ENCODE data around the gene PSMD12. TPM values are rescaled to one million over a fixed set of nuclear protein-coding genes. Genes with fewer than 3 reads are reported as not detected.

PSMD12 gene
- total and polyA plus RNA-seq, 7 experiments from 2014 or later = 30.4 to 54.4 (median 37.1) TPM

GRCh38 chr17:67376737-67377487, 10.5 kb upstream of the PSMD12 start, which contains the start of gene PITPNC1:
PITPNC1 (plus strand) TSS chr17:67377281.
- intact Hi-C loops (cut with micrococcal nuclease) = loop anchor here (1.0 to 10.0 kb wide), 9 partner anchors 11 to 1172 kb away; partner anchors contain the start of genes BPTF (in 1 of the 2), KPNA2 (in 1 of the 2), PRKAR1A (in 1 of the 2) and PSMD12 (in 1 of the 2)
- peak within 1 kb of the TSS; percentile 86 for H3K27ac ChIP-seq (ENCODE audit: low read depth, low read length)
- peaks cover 17 to 33% of the 10 kb centered on the region in 2 donors for H3K4me1 ChIP-seq (ENCODE audit: control insufficient read depth in 2 of 2, insufficient read depth in 2 of 2, low read length in 2 of 2)
- ATAC-seq (peak; percentile 82), DNase-seq (peak; percentile 79 to 89 (median 88))
- no peaks in the 10 kb centered on the region for H3K27me3 Mint-ChIP-seq
- no peaks in the 10 kb centered on the region for H3K9me3 Mint-ChIP-seq
- H3K36me3 Mint-ChIP-seq = peaks cover 0 to 12% (median 4%) of the 10 kb centered on the region in 5 donors
- no peaks in the 10 kb centered on the region for H3K27me3 ChIP-seq (ENCODE audit: control insufficient read depth in 2 of 2, insufficient read depth in 2 of 2, low read length in 2 of 2)
- peak within 1 kb of the TSS; percentile 92 for H3K4me3 ChIP-seq (ENCODE audit: low read length)
- peak within 1 kb of the TSS; percentile 84 to 98 (median 92) for H3K27ac Mint-ChIP-seq
- no peaks in the 10 kb centered on the region for H3K9me3 ChIP-seq (ENCODE audit: control insufficient read depth in 2 of 3, low read length in 3 of 3)
- POLR2A ChIA-PET = interaction anchor here (0.7 to 10.5 kb wide), 18 partner anchors 10 to 313 kb away, joined by 3 to 176 read pairs (median 6); partner anchors contain the start of gene PSMD12
- H3K4me3 Mint-ChIP-seq = peak within 1 kb of the TSS; percentile 86 to 99 (median 93)
- CTCF ChIA-PET = interaction anchor here (0.8 to 9.6 kb wide), 15 partner anchors 11 to 320 kb away, joined by 3 to 180 read pairs (median 9); no protein-coding TSS in a partner anchor
- peaks cover 0 to 10% (median 0%) of the 10 kb centered on the region in 3 experiments for H3K36me3 ChIP-seq (ENCODE audit: control insufficient read depth in 2 of 3, insufficient read depth in 3 of 3, low read length in 3 of 3)
- H3K4me1 Mint-ChIP-seq = peaks cover 26 to 49% (median 38%) of the 10 kb centered on the region in 7 donors

GRCh38 chr17:67376415-67376736, 10.0 kb upstream of the PSMD12 start:
- no peaks in the 10 kb centered on the region for H3K27me3 ChIP-seq (ENCODE audit: control insufficient read depth in 2 of 2, insufficient read depth in 2 of 2, low read length in 2 of 2)
- H3K36me3 ChIP-seq (ENCODE audit: control insufficient read depth in 2 of 3, insufficient read depth in 3 of 3, low read length in 3 of 3) = peaks cover 0 to 10% (median 0%) of the 10 kb centered on the region in 3 experiments
- no peak for ATAC-seq
- H3K27ac ChIP-seq (ENCODE audit: low read depth, low read length) = peak overlapping the region; percentile 86
- no peak for DNase-seq
- no peaks in the 10 kb centered on the region for H3K9me3 Mint-ChIP-seq
- H3K27ac Mint-ChIP-seq = peak overlapping the region; percentile 83 to 98 (median 92)
- intact Hi-C loops (cut with micrococcal nuclease) = loop anchor here in 1 of 2 donors (5.0 to 10.0 kb wide), 4 partner anchors 661 to 1172 kb away; partner anchors contain the start of genes KPNA2 and PRKAR1A
- POLR2A ChIA-PET = interaction anchor here (0.7 to 10.5 kb wide), 12 partner anchors 10 to 314 kb away, joined by 3 to 176 read pairs (median 4); partner anchors contain the start of gene PSMD12
- H3K4me3 ChIP-seq (ENCODE audit: low read length) = peak overlapping the region; percentile 92
- no peaks in the 10 kb centered on the region for H3K27me3 Mint-ChIP-seq
- peaks cover 0 to 10% (median 0%) of the 10 kb centered on the region in 5 donors for H3K36me3 Mint-ChIP-seq
- CTCF ChIA-PET = interaction anchor here (0.6 to 9.6 kb wide), 17 partner anchors 11 to 337 kb away, joined by 3 to 180 read pairs (median 7); no protein-coding TSS in a partner anchor
- peak overlapping the region; percentile 85 to 95 (median 92) for H3K4me3 Mint-ChIP-seq
- no peaks in the 10 kb centered on the region for H3K9me3 ChIP-seq (ENCODE audit: control insufficient read depth in 2 of 3, low read length in 3 of 3)
- H3K4me1 ChIP-seq (ENCODE audit: control insufficient read depth in 2 of 2, insufficient read depth in 2 of 2, low read length in 2 of 2) = peaks cover 17 to 29% of the 10 kb centered on the region in 2 donors
- peaks cover 23 to 43% (median 34%) of the 10 kb centered on the region in 7 donors for H3K4me1 Mint-ChIP-seq

- peak overlapping the region in 7 of 9 donors; percentile 13 to 98 (median 92) for H3K27ac Mint-ChIP-seq
These were observed 9.3 kb upstream of the PSMD12 start for GRCh38 chr17:67375716-67376115.

DNA sequence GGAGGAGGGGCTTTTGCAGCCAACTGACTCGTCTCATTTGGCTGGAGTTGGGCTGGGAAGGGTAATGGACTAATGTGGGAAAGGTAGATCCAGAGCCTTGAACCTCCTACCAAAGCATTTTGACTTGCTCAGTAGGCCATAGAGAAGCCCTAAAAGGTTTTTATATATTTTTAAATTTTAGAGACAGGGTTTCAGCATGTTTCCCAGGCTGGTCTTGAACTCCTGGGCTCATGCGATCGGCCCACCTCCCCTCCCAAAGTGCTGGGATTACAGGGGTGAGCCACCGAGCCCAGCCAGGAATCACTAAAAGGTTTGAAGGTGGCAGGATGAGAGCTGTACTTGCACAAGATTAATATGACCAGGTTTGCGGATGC, 8.7 kb upstream of the PSMD12 start:
- ATAC-seq (no peak), DNase-seq (no peak)
- peaks cover 17 to 22% of the 10 kb centered on the region in 2 donors for H3K4me1 ChIP-seq (ENCODE audit: control insufficient read depth in 2 of 2, insufficient read depth in 2 of 2, low read length in 2 of 2)
- peaks cover 0 to 10% (median 0%) of the 10 kb centered on the region in 3 experiments for H3K36me3 ChIP-seq (ENCODE audit: control insufficient read depth in 2 of 3, insufficient read depth in 3 of 3, low read length in 3 of 3)
- no peak overlapping the region for H3K4me3 ChIP-seq (ENCODE audit: low read length)
- H3K4me3 Mint-ChIP-seq = peak overlapping the region in 9 of 10 donors; percentile 35 to 95 (median 68)
- POLR2A ChIA-PET = interaction anchor here (0.9 to 10.5 kb wide), 9 partner anchors 8 to 325 kb away, joined by 3 to 176 read pairs (median 5); partner anchors contain the start of gene PSMD12
- H3K36me3 Mint-ChIP-seq = peaks cover 0 to 10% (median 0%) of the 10 kb centered on the region in 5 donors
- H3K27me3 ChIP-seq (ENCODE audit: control insufficient read depth in 2 of 2, insufficient read depth in 2 of 2, low read length in 2 of 2) = no peaks in the 10 kb centered on the region
- no peaks in the 10 kb centered on the region for H3K9me3 Mint-ChIP-seq
- no peaks in the 10 kb centered on the region for H3K9me3 ChIP-seq (ENCODE audit: control insufficient read depth in 2 of 3, low read length in 3 of 3)
- intact Hi-C loops (cut with micrococcal nuclease) = loop anchor here (2.0 to 10.0 kb wide), 5 partner anchors 342 to 1170 kb away; partner anchors contain the start of genes KPNA2 (in 1 of the 2), NOL11 (in 1 of the 2) and PRKAR1A (in 1 of the 2)
- H3K4me1 Mint-ChIP-seq = peaks cover 24 to 37% (median 29%) of the 10 kb centered on the region in 7 donors
- H3K27ac Mint-ChIP-seq = peak overlapping the region in 7 of 9 donors; percentile 41 to 89 (median 64)
- CTCF ChIA-PET = interaction anchor here (0.6 to 9.6 kb wide), 26 partner anchors 8 to 348 kb away, joined by 3 to 180 read pairs (median 4); partner anchors contain the start of genes NOL11 and PSMD12
- no peak overlapping the region for H3K27ac ChIP-seq (ENCODE audit: low read depth, low read length)
- H3K27me3 Mint-ChIP-seq = no peaks in the 10 kb centered on the region

More at GRCh38 chr17:67375716-67376115, 9.3 kb upstream of the PSMD12 start:
- Histone ChIP-seq H3K36me3 (ENCODE audit: control insufficient read depth in 2 of 3, insufficient read depth in 3 of 3, low read length in 3 of 3) (peaks cover 0 to 10% (median 0%) of the 10 kb centered on the region in 3 experiments), H3K9me3 (ENCODE audit: control insufficient read depth in 2 of 3, low read length in 3 of 3) (no peaks in the 10 kb centered on the region), H3K4me1 (ENCODE audit: control insufficient read depth in 2 of 2, insufficient read depth in 2 of 2, low read length in 2 of 2) (peaks cover 17 to 28% of the 10 kb centered on the region in 2 donors), H3K27ac (ENCODE audit: low read depth, low read length) (no peak overlapping the region), H3K27me3 (ENCODE audit: control insufficient read depth in 2 of 2, insufficient read depth in 2 of 2, low read length in 2 of 2) (no peaks in the 10 kb centered on the region), H3K4me3 (ENCODE audit: low read length) (no peak overlapping the region)
- ATAC-seq (no peak), DNase-seq (no peak)
- Mint-ChIP-seq H3K36me3 (peaks cover 0 to 10% (median 0%) of the 10 kb centered on the region in 5 donors), H3K4me3 (peak overlapping the region; percentile 12 to 95 (median 88)), H3K9me3 (no peaks in the 10 kb centered on the region), H3K4me1 (peaks cover 23 to 43% (median 34%) of the 10 kb centered on the region in 7 donors), H3K27me3 (no peaks in the 10 kb centered on the region)
- ChIA-PET CTCF (interaction anchor here (0.6 to 9.6 kb wide), 23 partner anchors 9 to 338 kb away, joined by 3 to 180 read pairs (median 5); partner anchors contain the start of gene PSMD12), POLR2A (interaction anchor here (0.6 to 10.5 kb wide), 17 partner anchors 9 to 314 kb away, joined by 3 to 176 read pairs (median 4); partner anchors contain the start of gene PSMD12)
- intact Hi-C loops (cut with micrococcal nuclease) = loop anchor here (2.0 to 10.0 kb wide), 5 partner anchors 341 to 1171 kb away; partner anchors contain the start of genes KPNA2 (in 1 of the 2), NOL11 (in 1 of the 2) and PRKAR1A (in 1 of the 2)

DNA sequence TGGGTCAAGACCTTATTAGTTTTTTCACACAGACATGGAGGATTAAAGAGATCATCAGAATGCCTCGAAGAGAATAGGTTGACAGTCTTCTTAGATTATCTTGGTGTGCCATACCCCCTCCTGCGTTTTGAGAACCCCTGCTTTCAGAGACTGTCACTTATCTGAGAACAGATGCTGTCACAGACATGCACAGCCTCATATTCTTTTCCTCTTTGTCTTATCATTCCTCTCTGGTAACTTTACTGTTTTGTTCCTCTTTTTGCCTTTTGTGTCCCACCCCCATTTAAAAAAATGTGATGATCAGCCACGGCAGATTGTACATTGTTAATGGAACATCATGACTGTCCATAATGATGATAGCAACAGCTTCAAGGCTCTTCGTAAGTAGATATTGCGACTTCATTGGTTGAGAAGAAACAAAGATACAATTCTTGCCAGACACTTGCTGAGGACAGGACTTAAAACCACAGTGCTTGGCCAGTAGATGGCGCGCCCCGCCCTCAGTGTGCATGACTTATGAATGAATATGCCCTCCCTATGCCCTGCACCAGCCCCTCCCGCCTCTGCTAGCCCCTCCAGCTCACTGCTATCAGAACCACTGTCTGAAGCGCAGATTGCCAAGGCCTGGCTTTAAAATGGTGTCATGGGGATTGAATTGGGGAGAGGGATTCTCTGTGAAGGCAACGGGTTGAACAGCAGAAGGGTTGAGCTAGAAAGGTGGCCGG, 8.1 kb upstream of the PSMD12 start:
- Mint-ChIP-seq H3K4me1 (peaks cover 19 to 32% (median 29%) of the 10 kb centered on the region in 7 donors), H3K27me3 (no peaks in the 10 kb centered on the region), H3K9me3 (no peaks in the 10 kb centered on the region), H3K36me3 (peaks cover 0 to 6% (median 0%) of the 10 kb centered on the region in 5 donors), H3K4me3 (peak overlapping the region; percentile 11 to 87 (median 64)), H3K27ac (peak overlapping the region; percentile 29 to 89 (median 64))
- H3K9me3 ChIP-seq (ENCODE audit: control insufficient read depth in 2 of 3, low read length in 3 of 3) = no peaks in the 10 kb centered on the region
- CTCF ChIA-PET = interaction anchor here (0.6 to 9.6 kb wide), 23 partner anchors 8 to 348 kb away, joined by 3 to 180 read pairs (median 4); partner anchors contain the start of genes NOL11 and PSMD12
- ATAC-seq = peak; percentile 62
- intact Hi-C loops (cut with micrococcal nuclease) = loop anchor here (1.0 to 10.0 kb wide), 11 partner anchors 8 to 1170 kb away; partner anchors contain the start of genes NOL11 (in 2 of the 2), KPNA2 (in 1 of the 2), PRKAR1A (in 1 of the 2) and PSMD12 (in 1 of the 2)
- H3K27ac ChIP-seq (ENCODE audit: low read depth, low read length) = no peak overlapping the region
- H3K27me3 ChIP-seq (ENCODE audit: control insufficient read depth in 2 of 2, insufficient read depth in 2 of 2, low read length in 2 of 2) = no peaks in the 10 kb centered on the region
- POLR2A ChIA-PET = interaction anchor here (1.0 to 10.5 kb wide), 7 partner anchors 8 to 326 kb away, joined by 3 to 176 read pairs (median 6); partner anchors contain the start of gene PSMD12
- peak; percentile 75 to 87 (median 84) for DNase-seq
- peaks cover 0 to 10% (median 0%) of the 10 kb centered on the region in 3 experiments for H3K36me3 ChIP-seq (ENCODE audit: control insufficient read depth in 2 of 3, insufficient read depth in 3 of 3, low read length in 3 of 3)
- no peak overlapping the region for H3K4me3 ChIP-seq (ENCODE audit: low read length)
- peaks cover 13 to 21% of the 10 kb centered on the region in 2 donors for H3K4me1 ChIP-seq (ENCODE audit: control insufficient read depth in 2 of 2, insufficient read depth in 2 of 2, low read length in 2 of 2)

All from naive thymus-derived CD4-positive, alpha-beta T cell (primary cell).